Pancreas (tissue), 10 donors: ENCODE measurements around the gene GALNT10. TPM values are rescaled to one million over a fixed set of nuclear protein-coding genes. Genes with fewer than 3 reads are reported as not detected.

Experiments
- ATAC-seq, 4 donors: fragments of 200-7000 bp; cut with Tn5 transposase; one replicate each; pipeline versions ENCODE4 v1.8.0 to v1.9.1; 2020; ENCODE audit warnings: mild to moderate bottlenecking in 4 of 4, moderate library complexity in 4 of 4
- DNase-seq, 6 donors: peaks; one replicate each; pipeline ENCODE4 v3.0.0-alpha.2; 2020
- FAIRE-seq: peaks from 2 replicates; lab custom pipeline; 2012; peaks lifted over from hg19 to GRCh38; lab: Jason Lieb, UNC
- H3K27ac ChIP-seq, 4 donors: fragments of 200-600 bp; sonication (generic); 1 replicate in 3 of 4; 2 replicates in 1 of 4; pipeline versions ENCODE4 v1.5.0 to v1.8.0; 2020
- H3K27me3 ChIP-seq, 4 donors: fragments of 200-600 bp; one replicate each; pipeline ENCODE4 v1.8.0; 2021
- H3K36me3 ChIP-seq, 3 donors: fragments of 200-600 bp; sonication (generic) in 1 of 3; one replicate each; pipeline versions ENCODE4 v1.5.0 to v1.8.0; 2020 to 2021
- H3K4me1 ChIP-seq, 3 donors: fragments of 200-600 bp; one replicate each; pipeline ENCODE4 v1.8.0; 2021
- H3K4me3 ChIP-seq, 4 donors: fragments of 200-600 bp; sonication (generic) in 2 of 4; one replicate each; pipeline versions ENCODE4 v1.5.0 to v1.8.0; 2020 to 2021
- H3K9me3 ChIP-seq, 4 donors: fragments of 200-600 bp; one replicate each; pipeline ENCODE4 v1.8.0; 2021
- WGBS, 2 donors: extraction: QIAGEN DNeasy Blood & Tissue Kit; methylation state at CpG; one replicate each; pipeline ENCODE4 v1.1.7; 2013; 5-methylcytosine and 5-hydroxymethylcytosine counted together
- intact Hi-C, 3 donors: fragments of 100-400 bp; cut with DNase I; formaldehyde crosslinking; loops; one replicate each; pipeline versions ENCODE4 v1.11.1 to v1.14.2; 2022
- polyA plus RNA-seq, 2 donors: library from polyadenylated mRNA; stranded (reverse); fragments of 200-250 nt; gene quantifications; one replicate each; pipeline ENCODE4 v1.2.3, GENCODE V29; 2013
- total RNA-seq, 6 donors: library from RNA; stranded (reverse); fragmentation: NEBNext Ultra II Directional in 4 of 6; extraction: Animal tissue kit (Norgen Biotek cat#: 25700) in 4 of 6; gene quantifications; one replicate each; pipeline versions ENCODE4 v1.2.1 to v1.2.4, GENCODE V29; 2021 to 2023
- TF ChIP-seq, protein P1 (sequence below), 4 donors: fragments of 200-600 bp; sonication (generic) in 3 of 4; IDR thresholded peaks; one replicate each; pipeline versions ENCODE4 v1.5.0 to v1.8.0; 2021; ENCODE audit warnings: antibody characterized with exemption in 4 of 4
- donor health status: healthy with polysubstance abuse.
- donor health status: DM: no; HTN: no; CAD: no; lungs with moderate emphysema.
- donor health status: DM: no; HTN: no; CAD: no.
- donor health status: control.
- donor health status: control.
- donor health status: Bipolar disorder and iron deficiency.
- donor health status: DM: yes; HTN: yes; CAD: no.
- donor health status: DM: no; HTN: no; CAD: no.
- donor health status: DM: no; HTN: no; CAD: no.
- donor health status: DM: yes; HTN: yes; CAD: no.

GALNT10 gene
- total and polyA plus RNA-seq, 8 donors = 4.4 to 23.1 (median 13.4) TPM

DNA sequence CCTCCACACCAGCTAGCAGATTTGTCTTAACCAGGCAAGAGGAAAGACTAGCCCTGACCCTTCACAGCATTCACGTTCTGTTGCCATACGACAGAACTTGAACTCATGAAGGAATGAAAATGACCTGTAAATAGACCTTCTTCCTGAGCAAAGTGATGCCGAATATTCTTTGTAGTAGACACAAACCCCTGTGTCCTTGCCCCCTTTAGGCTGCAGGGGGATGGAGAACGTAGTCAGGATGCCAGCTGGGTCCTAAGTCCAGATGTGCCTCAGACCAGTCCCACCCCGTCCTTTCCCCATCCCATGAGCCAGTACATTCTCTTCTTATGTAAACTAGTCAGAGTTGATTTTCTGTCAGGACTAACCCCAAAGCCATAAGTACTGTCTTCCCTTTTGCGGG, 151.1 kb downstream of the GALNT10 start:
- DNase-seq = no peak
- no peak overlapping the region for H3K4me3 ChIP-seq
- H3K27me3 ChIP-seq = no peaks in the 10 kb centered on the region
- H3K36me3 ChIP-seq = no peaks in the 10 kb centered on the region
- no peaks in the 10 kb centered on the region for H3K9me3 ChIP-seq
- TF ChIP-seq, protein P1, sequence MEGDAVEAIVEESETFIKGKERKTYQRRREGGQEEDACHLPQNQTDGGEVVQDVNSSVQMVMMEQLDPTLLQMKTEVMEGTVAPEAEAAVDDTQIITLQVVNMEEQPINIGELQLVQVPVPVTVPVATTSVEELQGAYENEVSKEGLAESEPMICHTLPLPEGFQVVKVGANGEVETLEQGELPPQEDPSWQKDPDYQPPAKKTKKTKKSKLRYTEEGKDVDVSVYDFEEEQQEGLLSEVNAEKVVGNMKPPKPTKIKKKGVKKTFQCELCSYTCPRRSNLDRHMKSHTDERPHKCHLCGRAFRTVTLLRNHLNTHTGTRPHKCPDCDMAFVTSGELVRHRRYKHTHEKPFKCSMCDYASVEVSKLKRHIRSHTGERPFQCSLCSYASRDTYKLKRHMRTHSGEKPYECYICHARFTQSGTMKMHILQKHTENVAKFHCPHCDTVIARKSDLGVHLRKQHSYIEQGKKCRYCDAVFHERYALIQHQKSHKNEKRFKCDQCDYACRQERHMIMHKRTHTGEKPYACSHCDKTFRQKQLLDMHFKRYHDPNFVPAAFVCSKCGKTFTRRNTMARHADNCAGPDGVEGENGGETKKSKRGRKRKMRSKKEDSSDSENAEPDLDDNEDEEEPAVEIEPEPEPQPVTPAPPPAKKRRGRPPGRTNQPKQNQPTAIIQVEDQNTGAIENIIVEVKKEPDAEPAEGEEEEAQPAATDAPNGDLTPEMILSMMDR (IDR thresholded peaks at IDR 0.05) = no peak
- intact Hi-C loops = no loop called here
- no peak for FAIRE-seq
- H3K4me1 ChIP-seq = no peaks in the 10 kb centered on the region
- WGBS, 2 donors = 89 to 93% methylated on average over 6 of the region's 6 CpGs
- no peak for ATAC-seq
- H3K27ac ChIP-seq = no peak overlapping the region

DNA sequence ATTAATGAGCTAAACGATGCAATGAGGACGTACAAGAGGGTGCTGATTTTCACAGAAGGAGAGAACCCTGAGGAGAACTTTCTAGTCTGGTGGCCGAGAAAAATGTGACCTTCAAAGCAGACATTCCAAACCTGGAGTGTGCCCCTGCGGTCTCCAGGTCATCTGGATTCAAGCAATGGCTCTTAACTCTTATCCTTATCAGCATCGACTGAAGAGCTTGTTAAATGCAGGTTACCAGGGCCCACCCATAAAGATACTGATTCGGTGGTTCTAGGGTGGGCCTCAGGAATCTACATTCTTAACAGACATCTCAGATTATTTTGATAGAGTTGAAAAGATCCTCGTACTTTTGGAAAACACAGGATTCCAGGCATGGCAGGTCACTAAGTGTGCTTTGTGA, 151.7 kb downstream of the GALNT10 start:
- TF ChIP-seq, protein P1 (IDR thresholded peaks at IDR 0.05) = no peak
- 76 to 85% methylated on average over 7 of the region's 7 CpGs for WGBS, 2 donors
- Histone ChIP-seq H3K9me3 (no peaks in the 10 kb centered on the region), H3K27me3 (no peaks in the 10 kb centered on the region), H3K27ac (no peak overlapping the region), H3K36me3 (no peaks in the 10 kb centered on the region), H3K4me1 (no peaks in the 10 kb centered on the region), H3K4me3 (no peak overlapping the region)
- no peak for FAIRE-seq
- no peak for ATAC-seq
- intact Hi-C loops = no loop called here
- DNase-seq = no peak

DNA sequence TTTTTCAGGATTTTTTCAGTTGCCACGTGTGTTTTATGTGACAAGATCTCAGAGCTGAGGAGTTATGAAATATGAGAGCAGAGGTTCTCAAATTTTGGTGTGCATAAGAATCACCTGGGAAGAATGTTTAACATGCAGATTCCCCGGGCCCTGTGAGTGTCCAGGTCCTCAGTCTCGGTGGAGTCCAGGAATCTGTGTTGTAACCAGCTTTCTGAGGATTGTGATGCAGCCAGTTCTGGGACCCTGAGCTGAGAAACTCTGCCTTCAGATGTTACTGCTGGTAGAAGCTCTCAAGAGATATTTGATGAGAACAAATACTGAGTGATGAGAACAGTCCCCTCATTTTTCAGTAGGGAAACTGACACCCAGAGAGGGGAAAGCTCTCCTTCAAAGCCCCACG, 152.4 kb downstream of the GALNT10 start:
- intact Hi-C loops = no loop called here
- Histone ChIP-seq H3K9me3 (no peaks in the 10 kb centered on the region), H3K36me3 (no peaks in the 10 kb centered on the region), H3K27me3 (no peaks in the 10 kb centered on the region), H3K27ac (no peak overlapping the region), H3K4me3 (no peak overlapping the region), H3K4me1 (no peaks in the 10 kb centered on the region)
- no peak for ATAC-seq
- 87 to 92% methylated on average over 4 of the region's 4 CpGs for WGBS, 2 donors
- DNase-seq = no peak
- FAIRE-seq = no peak
- TF ChIP-seq, protein P1 (IDR thresholded peaks at IDR 0.05) = no peak

DNA sequence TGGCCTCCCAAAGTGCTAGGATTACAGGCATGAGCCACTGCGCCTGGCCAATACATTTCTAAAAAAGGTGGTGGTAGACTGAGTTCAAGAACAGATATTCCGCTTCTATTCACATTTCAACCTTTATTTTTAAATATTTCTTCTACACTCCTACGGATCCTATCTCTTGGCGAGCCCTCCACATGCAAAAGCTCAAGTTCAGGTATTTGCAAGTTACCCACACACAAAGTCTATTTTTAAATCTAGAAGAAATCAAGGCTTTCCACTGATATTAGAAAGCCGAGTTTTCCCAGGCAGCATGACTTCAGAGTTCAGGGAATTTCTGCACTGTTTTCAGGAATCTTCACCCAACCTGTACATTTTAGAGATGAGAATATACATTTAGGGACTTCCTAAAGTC, 153.9 kb downstream of the GALNT10 start:
- Histone ChIP-seq H3K4me1 (no peaks in the 10 kb centered on the region), H3K27me3 (no peaks in the 10 kb centered on the region), H3K36me3 (no peaks in the 10 kb centered on the region), H3K4me3 (no peak overlapping the region), H3K9me3 (no peaks in the 10 kb centered on the region), H3K27ac (no peak overlapping the region)
- ATAC-seq (no peak), DNase-seq (no peak), FAIRE-seq (no peak)
- WGBS, 2 donors = 93 to 94% methylated on average over 5 of the region's 5 CpGs
- TF ChIP-seq, protein P1 (IDR thresholded peaks at IDR 0.05) = no peak
- intact Hi-C loops = no loop called here

DNA sequence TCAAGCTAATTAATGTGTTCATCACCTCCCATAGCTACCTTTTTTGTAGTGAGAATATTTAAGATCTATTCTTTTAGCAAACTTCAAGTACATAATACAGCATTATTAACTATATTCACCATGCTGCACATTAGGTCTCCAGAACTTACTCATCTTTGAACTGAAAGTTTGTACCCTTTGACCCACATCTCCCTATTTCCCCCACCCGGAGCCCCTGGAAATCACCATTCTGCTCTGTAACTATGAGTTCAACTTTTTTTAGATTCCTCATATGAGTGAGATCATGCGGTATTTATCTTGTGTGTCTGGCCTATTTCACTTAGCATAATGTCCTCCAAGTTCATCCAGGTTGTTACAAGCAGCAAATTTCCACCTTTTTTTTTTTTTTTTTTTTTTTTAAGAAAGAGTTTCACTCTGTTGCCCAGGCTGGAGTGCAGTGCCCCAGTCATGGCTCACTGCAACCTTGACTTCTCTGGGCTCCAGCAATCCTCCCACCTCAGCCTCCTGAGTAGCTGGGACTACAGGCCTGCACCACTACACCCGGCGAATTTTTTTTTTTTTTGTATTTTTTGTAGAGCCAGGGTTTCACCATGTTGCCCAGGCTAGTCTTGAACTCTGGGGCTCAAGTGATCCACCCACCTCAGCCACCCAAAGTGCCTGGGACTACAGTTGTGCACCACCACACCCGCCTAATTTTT, 154.9 kb downstream of the GALNT10 start:
- 90 to 92% methylated on average over 5 of the region's 5 CpGs for WGBS, 2 donors
- no peaks in the 10 kb centered on the region for H3K36me3 ChIP-seq
- ATAC-seq = no peak
- intact Hi-C loops = no loop called here
- no peak overlapping the region for H3K27ac ChIP-seq
- TF ChIP-seq, protein P1 (IDR thresholded peaks at IDR 0.05) = no peak
- FAIRE-seq = no peak
- no peaks in the 10 kb centered on the region for H3K27me3 ChIP-seq
- no peak for DNase-seq
- H3K4me1 ChIP-seq = no peaks in the 10 kb centered on the region
- no peak overlapping the region for H3K4me3 ChIP-seq
- no peaks in the 10 kb centered on the region for H3K9me3 ChIP-seq
